ENCODE data around the gene PRKAR1B. TPM values are rescaled to one million over a fixed set of nuclear protein-coding genes. Genes with fewer than 3 reads are reported as not detected.

Gene PRKAR1B
- total RNA-seq, 1 donor from 2014 or later, result 19.3 TPM

GRCh38 chr7:609365-609764 lies 117.7 kb downstream of the PRKAR1B start:
- Histone ChIP-seq H3K4me3 (ENCODE audit: low read length in 3 of 3) (no peak overlapping the region), H3K27me3 (ENCODE audit: control insufficient read depth in 3 of 3, insufficient read depth in 3 of 3, low read length in 3 of 3) (no peaks in the 10 kb centered on the region), H3K9me3 (ENCODE audit: control insufficient read depth in 3 of 3, low read length in 3 of 3) (no peaks in the 10 kb centered on the region), H3K9ac (ENCODE audit: low read depth in 1 of 3, low read length in 3 of 3) (no peak overlapping the region), H3K27ac (ENCODE audit: low read depth, low read length) (no peak overlapping the region), H3K36me3 (ENCODE audit: control insufficient read depth in 3 of 3, insufficient read depth in 3 of 3, low read length in 3 of 3) (no peaks in the 10 kb centered on the region), H3K4me1 (ENCODE audit: control insufficient read depth in 3 of 3, insufficient read depth in 3 of 3, low read length in 3 of 3) (peaks cover 5 to 28% (median 23%) of the 10 kb centered on the region in 3 donors)

DNA sequence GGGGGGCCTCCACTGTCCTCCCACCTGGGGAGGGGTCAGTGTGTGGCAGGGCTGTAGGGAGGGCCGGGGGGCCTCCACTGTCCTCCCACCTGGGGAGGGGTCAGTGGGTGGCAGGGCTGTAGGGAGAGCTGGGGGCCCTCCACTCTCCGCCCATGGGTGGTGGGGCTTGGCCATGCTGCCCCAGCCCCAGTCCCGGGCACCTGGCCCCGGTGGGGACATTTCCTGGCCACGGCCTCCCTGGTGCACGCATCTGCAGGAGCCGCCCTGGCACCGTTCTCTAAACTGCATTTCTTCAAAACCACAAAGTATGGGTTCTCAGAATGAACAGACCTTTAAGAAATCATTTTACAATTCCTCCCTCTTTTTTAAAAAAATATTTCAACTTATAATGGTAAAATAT lies 118.1 kb downstream of the PRKAR1B start:
- Histone ChIP-seq H3K36me3 (ENCODE audit: control insufficient read depth in 3 of 3, insufficient read depth in 3 of 3, low read length in 3 of 3) (no peaks in the 10 kb centered on the region), H3K4me3 (ENCODE audit: low read length in 3 of 3) (no peak overlapping the region), H3K9ac (ENCODE audit: low read depth in 1 of 3, low read length in 3 of 3) (no peak overlapping the region), H3K27ac (ENCODE audit: low read depth, low read length) (no peak overlapping the region), H3K4me1 (ENCODE audit: control insufficient read depth in 3 of 3, insufficient read depth in 3 of 3, low read length in 3 of 3) (peaks cover 8 to 32% (median 27%) of the 10 kb centered on the region in 3 donors), H3K27me3 (ENCODE audit: control insufficient read depth in 3 of 3, insufficient read depth in 3 of 3, low read length in 3 of 3) (no peaks in the 10 kb centered on the region), H3K9me3 (ENCODE audit: control insufficient read depth in 3 of 3, low read length in 3 of 3) (no peaks in the 10 kb centered on the region)

DNA sequence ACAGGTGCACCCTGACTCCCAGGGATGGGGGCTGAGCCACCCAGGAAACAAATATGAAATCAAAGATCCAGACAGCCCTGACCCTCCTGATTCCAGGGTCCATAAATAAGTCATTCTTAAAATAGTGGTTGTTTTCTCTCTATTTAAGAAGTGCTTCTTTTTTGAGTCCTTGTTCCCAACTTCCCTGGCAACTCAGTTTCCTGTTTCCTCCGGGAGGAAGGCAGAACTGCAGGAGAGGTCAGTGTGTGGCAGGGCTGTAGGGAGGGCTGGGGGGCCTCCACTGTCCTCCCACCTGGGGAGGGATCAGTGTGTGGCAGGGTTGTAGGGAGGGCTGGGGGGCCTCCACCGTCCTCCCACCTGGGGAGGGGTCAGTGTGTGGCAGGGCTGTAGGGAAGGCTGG lies 118.7 kb downstream of the PRKAR1B start:
- no peaks in the 10 kb centered on the region for H3K9me3 ChIP-seq (ENCODE audit: control insufficient read depth in 3 of 3, low read length in 3 of 3)
- H3K36me3 ChIP-seq (ENCODE audit: control insufficient read depth in 3 of 3, insufficient read depth in 3 of 3, low read length in 3 of 3), result no peaks in the 10 kb centered on the region
- peaks cover 10 to 35% (median 32%) of the 10 kb centered on the region in 3 donors for H3K4me1 ChIP-seq (ENCODE audit: control insufficient read depth in 3 of 3, insufficient read depth in 3 of 3, low read length in 3 of 3)
- H3K27ac ChIP-seq (ENCODE audit: low read depth, low read length), result no peak overlapping the region
- no peak overlapping the region for H3K4me3 ChIP-seq (ENCODE audit: low read length in 3 of 3)
- H3K9ac ChIP-seq (ENCODE audit: low read depth in 1 of 3, low read length in 3 of 3), result no peak overlapping the region
- no peaks in the 10 kb centered on the region for H3K27me3 ChIP-seq (ENCODE audit: control insufficient read depth in 3 of 3, insufficient read depth in 3 of 3, low read length in 3 of 3)

GRCh38 chr7:607938-608337 lies 119.1 kb downstream of the PRKAR1B start:
- H3K27ac ChIP-seq (ENCODE audit: low read depth, low read length), result no peak overlapping the region
- no peaks in the 10 kb centered on the region for H3K9me3 ChIP-seq (ENCODE audit: control insufficient read depth in 3 of 3, low read length in 3 of 3)
- H3K4me3 ChIP-seq (ENCODE audit: low read length in 3 of 3), result no peak overlapping the region
- no peak overlapping the region for H3K9ac ChIP-seq (ENCODE audit: low read depth in 1 of 3, low read length in 3 of 3)
- no peaks in the 10 kb centered on the region for H3K36me3 ChIP-seq (ENCODE audit: control insufficient read depth in 3 of 3, insufficient read depth in 3 of 3, low read length in 3 of 3)
- H3K27me3 ChIP-seq (ENCODE audit: control insufficient read depth in 3 of 3, insufficient read depth in 3 of 3, low read length in 3 of 3), result no peaks in the 10 kb centered on the region
- peaks cover 10 to 39% (median 37%) of the 10 kb centered on the region in 3 donors for H3K4me1 ChIP-seq (ENCODE audit: control insufficient read depth in 3 of 3, insufficient read depth in 3 of 3, low read length in 3 of 3)

DNA sequence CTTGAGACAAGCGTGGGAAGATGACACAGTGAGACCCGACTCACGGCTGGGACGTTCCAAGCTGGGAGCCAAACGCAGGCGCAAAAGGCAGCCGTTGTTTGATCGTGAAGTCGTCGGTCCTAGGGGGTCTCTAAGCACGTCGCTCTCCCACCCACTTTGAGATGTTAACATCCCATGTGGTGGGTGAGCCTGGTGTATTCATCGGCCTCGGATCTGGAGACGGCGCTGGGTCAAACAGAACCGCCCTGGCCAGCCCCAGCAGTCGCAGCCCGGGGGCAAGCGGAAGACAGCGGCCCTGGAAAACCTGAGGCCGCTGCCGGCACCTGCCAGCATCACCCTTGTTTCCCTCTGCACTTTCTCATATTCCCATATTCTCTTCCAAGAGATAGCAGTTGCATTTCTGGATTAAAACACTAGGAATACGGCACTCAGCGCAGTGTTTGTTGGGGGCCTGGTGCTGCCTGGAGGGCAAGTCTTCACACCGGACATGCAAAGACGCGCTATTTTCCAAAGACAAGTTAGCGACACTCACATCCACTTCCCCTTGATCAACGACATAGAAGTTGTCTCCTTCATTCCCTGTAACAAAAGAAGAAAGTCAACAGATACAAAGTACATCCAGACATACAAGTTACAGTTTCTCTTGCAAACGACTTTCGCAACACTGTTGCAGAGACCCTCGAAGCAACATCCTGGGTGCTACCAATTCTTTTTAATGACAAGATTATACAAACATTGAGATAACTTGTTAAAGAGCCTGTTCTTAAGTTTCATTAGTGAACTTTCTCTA lies 121.2 kb downstream of the PRKAR1B start:
- Histone ChIP-seq H3K27me3 (ENCODE audit: control insufficient read depth in 3 of 3, insufficient read depth in 3 of 3, low read length in 3 of 3) (peaks cover 0 to 3% (median 0%) of the 10 kb centered on the region in 3 donors), H3K27ac (ENCODE audit: low read depth, low read length) (no peak overlapping the region), H3K4me1 (ENCODE audit: control insufficient read depth in 3 of 3, insufficient read depth in 3 of 3, low read length in 3 of 3) (peaks cover 18 to 50% (median 39%) of the 10 kb centered on the region in 3 donors), H3K36me3 (ENCODE audit: control insufficient read depth in 3 of 3, insufficient read depth in 3 of 3, low read length in 3 of 3) (no peaks in the 10 kb centered on the region), H3K4me3 (ENCODE audit: low read length in 3 of 3) (no peak overlapping the region), H3K9ac (ENCODE audit: low read depth in 1 of 3, low read length in 3 of 3) (no peak overlapping the region), H3K9me3 (ENCODE audit: control insufficient read depth in 3 of 3, low read length in 3 of 3) (no peaks in the 10 kb centered on the region)

GRCh38 chr7:604884-605531 lies 122.1 kb downstream of the PRKAR1B start:
- peaks cover 0 to 3% (median 0%) of the 10 kb centered on the region in 3 donors for H3K27me3 ChIP-seq (ENCODE audit: control insufficient read depth in 3 of 3, insufficient read depth in 3 of 3, low read length in 3 of 3)
- H3K4me1 ChIP-seq (ENCODE audit: control insufficient read depth in 3 of 3, insufficient read depth in 3 of 3, low read length in 3 of 3), result peaks cover 19 to 50% (median 32%) of the 10 kb centered on the region in 3 donors
- H3K4me3 ChIP-seq (ENCODE audit: low read length in 3 of 3), result peak overlapping the region in 2 of 3 donors; percentile 67 to 69
- no peaks in the 10 kb centered on the region for H3K36me3 ChIP-seq (ENCODE audit: control insufficient read depth in 3 of 3, insufficient read depth in 3 of 3, low read length in 3 of 3)
- H3K9me3 ChIP-seq (ENCODE audit: control insufficient read depth in 3 of 3, low read length in 3 of 3), result no peaks in the 10 kb centered on the region
- peak overlapping the region in 2 of 3 donors; percentile 76 to 84 for H3K9ac ChIP-seq (ENCODE audit: low read depth in 1 of 3, low read length in 3 of 3)
- peak overlapping the region; percentile 95 for H3K27ac ChIP-seq (ENCODE audit: low read depth, low read length)

DNA sequence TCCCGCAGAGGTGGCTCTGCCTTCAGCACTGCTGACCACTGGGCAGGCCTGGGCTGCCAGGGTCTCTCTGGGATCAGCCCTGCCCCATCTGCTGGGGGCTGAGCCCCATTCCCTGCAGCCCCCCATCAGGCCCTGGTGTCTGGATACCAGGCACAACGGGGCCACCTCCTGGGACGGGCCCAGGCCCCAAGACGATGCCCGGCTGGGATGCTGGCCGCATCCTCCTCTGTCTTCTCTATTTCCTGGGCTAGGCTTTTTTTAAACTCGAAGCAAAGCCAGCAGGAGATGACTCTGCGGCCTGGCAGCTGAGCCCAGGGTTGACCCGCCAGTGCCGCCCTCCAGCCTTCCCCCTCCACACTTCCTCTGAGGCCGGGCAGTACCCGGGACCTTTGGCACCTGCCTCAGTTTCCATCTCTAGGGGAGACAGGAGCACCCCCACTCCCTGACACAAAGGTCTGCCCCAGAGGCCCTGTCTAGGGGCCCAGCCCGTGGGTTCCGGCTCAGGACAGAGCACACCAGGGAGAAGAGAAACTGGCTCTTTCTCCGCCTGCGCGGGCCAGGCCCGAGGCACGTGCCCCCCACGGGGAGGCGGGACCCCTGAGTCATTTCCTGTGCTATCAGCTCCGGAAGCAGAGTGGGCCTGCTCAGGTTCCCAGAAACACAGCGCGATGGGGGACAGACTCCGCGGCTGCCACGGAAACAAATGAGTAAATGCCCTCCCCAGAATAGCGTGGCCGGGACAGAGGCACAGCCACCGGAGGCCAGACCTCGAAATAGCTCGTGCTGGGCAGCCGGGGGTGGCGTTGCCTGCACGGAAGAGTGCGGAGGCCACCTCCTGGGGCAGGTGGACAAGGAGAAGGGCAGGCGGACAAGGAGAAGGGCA lies 122.8 kb downstream of the PRKAR1B start:
- peak overlapping the region; percentile 95 for H3K27ac ChIP-seq (ENCODE audit: low read depth, low read length)
- no peaks in the 10 kb centered on the region for H3K9me3 ChIP-seq (ENCODE audit: control insufficient read depth in 3 of 3, low read length in 3 of 3)
- H3K4me1 ChIP-seq (ENCODE audit: control insufficient read depth in 3 of 3, insufficient read depth in 3 of 3, low read length in 3 of 3), result peaks cover 19 to 50% (median 31%) of the 10 kb centered on the region in 3 donors
- H3K9ac ChIP-seq (ENCODE audit: low read depth in 1 of 3, low read length in 3 of 3), result peak overlapping the region; percentile 51 to 84 (median 76)
- peaks cover 0 to 3% (median 0%) of the 10 kb centered on the region in 3 donors for H3K27me3 ChIP-seq (ENCODE audit: control insufficient read depth in 3 of 3, insufficient read depth in 3 of 3, low read length in 3 of 3)
- H3K4me3 ChIP-seq (ENCODE audit: low read length in 3 of 3), result peak overlapping the region in 2 of 3 donors; percentile 67 to 69
- no peaks in the 10 kb centered on the region for H3K36me3 ChIP-seq (ENCODE audit: control insufficient read depth in 3 of 3, insufficient read depth in 3 of 3, low read length in 3 of 3)

- Histone ChIP-seq H3K4me1 (ENCODE audit: control insufficient read depth in 3 of 3, insufficient read depth in 3 of 3, low read length in 3 of 3) (peaks cover 19 to 48% (median 29%) of the 10 kb centered on the region in 3 donors), H3K27ac (ENCODE audit: low read depth, low read length) (peak overlapping the region; percentile 95), H3K4me3 (ENCODE audit: low read length in 3 of 3) (no peak overlapping the region)
Observed at GRCh38 chr7:603152-603951, 123.7 kb downstream of the PRKAR1B start.

More at GRCh38 chr7:603152-603951, 123.7 kb downstream of the PRKAR1B start:
- Histone ChIP-seq H3K9ac (ENCODE audit: low read depth in 1 of 3, low read length in 3 of 3) (no peak overlapping the region), H3K9me3 (ENCODE audit: control insufficient read depth in 3 of 3, low read length in 3 of 3) (no peaks in the 10 kb centered on the region), H3K27me3 (ENCODE audit: control insufficient read depth in 3 of 3, insufficient read depth in 3 of 3, low read length in 3 of 3) (peaks cover 0 to 3% (median 0%) of the 10 kb centered on the region in 3 donors), H3K36me3 (ENCODE audit: control insufficient read depth in 3 of 3, insufficient read depth in 3 of 3, low read length in 3 of 3) (no peaks in the 10 kb centered on the region)
